Thymus (tissue), 11 donors: ENCODE results near the gene LCAT. TPM values are rescaled to one million over a fixed set of nuclear protein-coding genes. Genes with fewer than 3 reads are reported as not detected.

Experiments used
- DNase-seq, 9 donors: peaks; one replicate each; pipeline ENCODE4 v3.0.0-alpha.2; 2013; ENCODE audit warnings: low spot score in 9 of 9, low read depth in 6 of 9, missing footprints in 1 of 9
- H3K27ac ChIP-seq, 2 donors: one replicate each; pipeline ENCODE4 v1.5.1; 2013; ENCODE audit warnings: control low read depth in 1 of 2, low read depth in 1 of 2, low read length in 1 of 2, mild to moderate bottlenecking in 1 of 2, moderate library complexity in 1 of 2
- H3K27me3 ChIP-seq, 2 donors: one replicate each; pipeline ENCODE4 v1.5.1; 2013; ENCODE audit warnings: low read length in 1 of 2; ENCODE audit not compliant: control insufficient read depth in 2 of 2, insufficient read depth in 1 of 2
- H3K36me3 ChIP-seq, 2 donors: one replicate each; pipeline ENCODE4 v1.5.1; 2013; ENCODE audit warnings: low read length in 1 of 2, mild to moderate bottlenecking in 1 of 2, moderate library complexity in 1 of 2; ENCODE audit not compliant: control insufficient read depth in 2 of 2, insufficient read depth in 2 of 2
- H3K4me1 ChIP-seq, 2 donors: one replicate each; pipeline ENCODE4 v1.5.1; 2013; ENCODE audit warnings: low read length in 2 of 2; ENCODE audit not compliant: control insufficient read depth in 2 of 2, insufficient read depth in 2 of 2
- H3K4me3 ChIP-seq, 2 donors: one replicate each; pipeline ENCODE4 v1.5.1; 2013; ENCODE audit warnings: low read length in 2 of 2, control low read depth in 1 of 2, mild to moderate bottlenecking in 1 of 2
- H3K9me3 ChIP-seq, 2 donors: one replicate each; pipeline ENCODE4 v1.5.1; 2013; ENCODE audit warnings: low read length in 1 of 2, mild to moderate bottlenecking in 1 of 2; ENCODE audit not compliant: control insufficient read depth in 2 of 2, insufficient read depth in 1 of 2
- WGBS: extraction: QIAGEN DNeasy Blood & Tissue Kit; methylation state at CpG from one replicate; pipeline ENCODE4 v1.1.7; 2013; 5-methylcytosine and 5-hydroxymethylcytosine counted together
- polyA plus RNA-seq: library from polyadenylated mRNA; stranded (reverse); fragments of 200-250 nt; gene quantifications from one replicate; pipeline ENCODE4 v1.2.3, GENCODE V29; 2013
- total RNA-seq: library from RNA; stranded (reverse); fragments of 120-200 nt; gene quantifications from one replicate; pipeline ENCODE4 v1.2.4, GENCODE V29; 2013
- donor health status: healthy.

LCAT gene
- total and polyA plus RNA-seq, 2 donors: 4.4 to 51.9 TPM

GRCh38 chr16:67892375-67892774 is 51.5 kb downstream of the LCAT start:
- no peaks in the 10 kb centered on the region for H3K27me3 ChIP-seq
- no peak for DNase-seq
- no peaks in the 10 kb centered on the region for H3K9me3 ChIP-seq
- 87% methylated on average over 5 of the region's 5 CpGs for WGBS
- H3K36me3 ChIP-seq: peaks cover 2 to 5% of the 10 kb centered on the region in 2 donors
- H3K4me3 ChIP-seq: peak overlapping the region; percentile 89 to 100
- peaks cover 11 to 13% of the 10 kb centered on the region in 2 donors for H3K4me1 ChIP-seq
- H3K27ac ChIP-seq: no peak overlapping the region

Other genes starting within 250 kb of the LCAT start
- 10.2 TPM for gene GFOD2, start 224.8 kb downstream of the LCAT start, total RNA-seq
- 11.3 TPM for gene GFOD2, start 224.8 kb downstream of the LCAT start, polyA plus RNA-seq
- gene RANBP10, start 137.6 kb downstream of the LCAT start, total RNA-seq: 3.7 TPM
- gene RANBP10, start 137.6 kb downstream of the LCAT start, polyA plus RNA-seq: 10.7 TPM
- gene TSNAXIP1, start 137.2 kb downstream of the LCAT start, total RNA-seq: 0.76 TPM
- gene TSNAXIP1, start 137.2 kb downstream of the LCAT start, polyA plus RNA-seq: 2.0 TPM
- 38.2 TPM for gene THAP11, start 101.8 kb downstream of the LCAT start, total RNA-seq
- gene THAP11, start 101.8 kb downstream of the LCAT start, polyA plus RNA-seq: 25.7 TPM
- gene NUTF2, start 97.2 kb downstream of the LCAT start, total RNA-seq: 50.7 TPM
- 106 TPM for gene NUTF2, start 97.2 kb downstream of the LCAT start, polyA plus RNA-seq
- gene CENPT, start 96.4 kb downstream of the LCAT start, total RNA-seq: 25.4 TPM
- 101 TPM for gene CENPT, start 96.4 kb downstream of the LCAT start, polyA plus RNA-seq
- gene EDC4, start 71.1 kb downstream of the LCAT start, total RNA-seq: 39.7 TPM
- 45.0 TPM for gene EDC4, start 71.1 kb downstream of the LCAT start, polyA plus RNA-seq
- gene NRN1L, start 59.2 kb downstream of the LCAT start, total RNA-seq: 0.28 TPM
- 5.6 TPM for gene NRN1L, start 59.2 kb downstream of the LCAT start, polyA plus RNA-seq
- 8.8 TPM for gene PSKH1, start 50.9 kb downstream of the LCAT start, total RNA-seq
- gene PSKH1, start 50.9 kb downstream of the LCAT start, polyA plus RNA-seq: 12.6 TPM
- gene CTRL, start 12.3 kb downstream of the LCAT start, total RNA-seq: 0.61 TPM
- gene CTRL, start 12.3 kb downstream of the LCAT start, polyA plus RNA-seq: 6.4 TPM
- gene PSMB10, start 7.3 kb downstream of the LCAT start, total RNA-seq: 258 TPM
- 109 TPM for gene PSMB10, start 7.3 kb downstream of the LCAT start, polyA plus RNA-seq
- gene SLC12A4, start 24.5 kb upstream of the LCAT start, total RNA-seq: 13.4 TPM
- gene SLC12A4, start 24.5 kb upstream of the LCAT start, polyA plus RNA-seq: 22.6 TPM
- 0.14 TPM for gene DPEP3, start 36.4 kb upstream of the LCAT start, total RNA-seq
- gene DPEP3, start 36.4 kb upstream of the LCAT start, polyA plus RNA-seq: 0.23 TPM
- 5.6 TPM for gene DPEP2, start 55.4 kb upstream of the LCAT start, total RNA-seq
- gene DPEP2, start 55.4 kb upstream of the LCAT start, polyA plus RNA-seq: 19.0 TPM
- gene DPEP2NB, start 71.8 kb upstream of the LCAT start, total RNA-seq: not detected
- 0.18 TPM for gene DPEP2NB, start 71.8 kb upstream of the LCAT start, polyA plus RNA-seq
- 10.6 TPM for gene DDX28, start 79.1 kb upstream of the LCAT start, total RNA-seq
- 11.9 TPM for gene DDX28, start 79.1 kb upstream of the LCAT start, polyA plus RNA-seq
- 11.1 TPM for gene DUS2, start 79.2 kb upstream of the LCAT start, total RNA-seq
- 12.2 TPM for gene DUS2, start 79.2 kb upstream of the LCAT start, polyA plus RNA-seq
- 149 TPM for gene NFATC3, start 141.2 kb upstream of the LCAT start, total RNA-seq
- gene NFATC3, start 141.2 kb upstream of the LCAT start, polyA plus RNA-seq: 37.4 TPM